HCT116 (cell line): ENCODE measurements around the gene PGLYRP4. TPM values are rescaled to one million over a fixed set of nuclear protein-coding genes. Genes with fewer than 3 reads are reported as not detected.

Experiments used
- ATAC-seq: fragments of 200-7000 bp; cut with Tn5 transposase; 2 replicates; pipeline ENCODE4 v1.9.1; 2020; ENCODE audit warnings: mild to moderate bottlenecking, moderate library complexity
- BruUV-seq: library from RNA; stranded (reverse); fragments of 400-500 nt; replicated peaks from 2 replicates; lab custom pipeline; 2021; lab: Mats Ljungman, UMichigan
- CTCF ChIA-PET: fragments of 300-600 bp; sonication (Branson Sonifier 250); formaldehyde crosslinking; loops from one replicate; lab custom pipeline; 2021; ENCODE audit warnings: antibody characterized with exemption; lab: Charles Lee
- POLR2A ChIA-PET: fragments of 300-600, 350-600 bp; sonication (Branson Sonifier 250); formaldehyde crosslinking; loops from one replicate; lab custom pipeline; 2021; ENCODE audit warnings: antibody characterized with exemption; lab: Charles Lee
- RAD21 ChIA-PET, 2 experiments: fragments of 300-600 bp; sonication (Branson Sonifier 250); formaldehyde crosslinking; loops; one replicate each; lab custom pipeline; 2023; ENCODE audit warnings: low total read pairs in 2 of 2; ENCODE audit not compliant: uncharacterized antibody in 2 of 2, unreplicated experiment in 2 of 2, low non-redundant PET in 1 of 2; lab: Charles Lee
- DNase-seq: peaks from one replicate; pipeline ENCODE4 v3.0.0-alpha.2; 2010; ENCODE audit warnings: low read depth, low spot score
- H2AFZ ChIP-seq: fragments of 200-600 bp; shearing (Covaris generic), sonication (generic); 2 replicates; pipeline ENCODE4 v1.6.1; 2017; ENCODE audit warnings: low read depth, mixed run types, mixed read lengths, antibody characterized with exemption, low read length; ENCODE audit not compliant: poor library complexity, severe bottlenecking
- H3K27ac ChIP-seq: 2 replicates; pipeline ENCODE4 v1.5.1; 2012; ENCODE audit warnings: low read depth, low read length
- H3K27me3 ChIP-seq: fragments of 200-600 bp; sonication (generic); 2 replicates; pipeline ENCODE4 v1.6.1; 2016; ENCODE audit warnings: mixed run types, low read length, mixed read lengths; ENCODE audit not compliant: insufficient read depth
- H3K36me3 ChIP-seq, 2 experiments: fragments of 200-500 bp in 1 of 2; fragments of 200-600 bp in 1 of 2; sonication (Bioruptor generic) in 1 of 2; sonication (generic) in 1 of 2; 2 replicates each; pipeline versions ENCODE4 v1.5.1 to v1.6.1; 2014 to 2016; ENCODE audit warnings: low read length in 2 of 2, inconsistent platforms in 1 of 2, mixed read lengths in 1 of 2, mixed run types in 1 of 2; ENCODE audit not compliant: insufficient read depth in 2 of 2, control insufficient read depth in 1 of 2
- H3K4me1 ChIP-seq, 2 experiments: fragments of 200-600 bp in 1 of 2; sonication (generic) in 1 of 2; 2 replicates each; pipeline versions ENCODE4 v1.5.1 to v1.6.1; 2012 to 2017; ENCODE audit warnings: low read length in 2 of 2, inconsistent platforms in 1 of 2, mild to moderate bottlenecking in 1 of 2, mixed read lengths in 1 of 2, mixed run types in 1 of 2, moderate library complexity in 1 of 2; ENCODE audit not compliant: insufficient read depth in 2 of 2, control insufficient read depth in 1 of 2
- H3K4me2 ChIP-seq: fragments of 200-600 bp; sonication (generic); 2 replicates; pipeline ENCODE4 v1.6.1; 2017; ENCODE audit warnings: mixed run types, low read length, mixed read lengths
- H3K4me3 ChIP-seq, 2 experiments: fragments of 200-600 bp in 1 of 2; sonication (generic) in 1 of 2; replicated peaks in 1 of 2; 2 replicates each; pipeline ENCODE4 v1.5.1; 2011 to 2016; ENCODE audit warnings: low read length in 2 of 2, control low read depth in 1 of 2, low read depth in 1 of 2, mild to moderate bottlenecking in 1 of 2, mixed read lengths in 1 of 2, mixed run types in 1 of 2
- H3K79me2 ChIP-seq: fragments of 200-600 bp; sonication (generic); 2 replicates; pipeline ENCODE4 v1.6.1; 2017; ENCODE audit warnings: mild to moderate bottlenecking, mixed run types, low read length, moderate library complexity, mixed read lengths; ENCODE audit not compliant: insufficient read depth
- H3K9ac ChIP-seq: fragments of 200-600 bp; sonication (generic); 2 replicates; pipeline ENCODE4 v1.6.1; 2016; ENCODE audit warnings: low read length, mixed read lengths
- H3K9me2 ChIP-seq: fragments of 200-600 bp; sonication (generic), shearing (Covaris generic); 2 replicates; pipeline ENCODE4 v1.6.1; 2017; ENCODE audit warnings: mixed run types, mild to moderate bottlenecking, moderate library complexity; ENCODE audit not compliant: insufficient read depth
- H3K9me3 ChIP-seq, 2 experiments: fragments of 200-500 bp in 1 of 2; fragments of 200-600 bp in 1 of 2; sonication (Bioruptor generic) in 1 of 2; sonication (generic) in 1 of 2; 2 replicates each; pipeline ENCODE4 v1.6.1; 2014 to 2017; ENCODE audit warnings: low read length in 2 of 2, mixed read lengths in 2 of 2, inconsistent platforms in 1 of 2, low read depth in 1 of 2, mild to moderate bottlenecking in 1 of 2, mixed run types in 1 of 2, moderate library complexity in 1 of 2; ENCODE audit not compliant: control insufficient read depth in 1 of 2, insufficient read depth in 1 of 2
- H4K20me1 ChIP-seq: fragments of 200-600 bp; sonication (generic), shearing (Covaris generic); 2 replicates; pipeline ENCODE4 v1.6.1; 2017; ENCODE audit warnings: mixed run types, mild to moderate bottlenecking, moderate library complexity; ENCODE audit not compliant: insufficient read depth
- CBX3 ChIP-seq: IDR thresholded peaks from 2 replicates; pipeline ENCODE4 v1.6.1; 2012; ENCODE audit warnings: low read depth
- CTCF ChIP-seq, 3 experiments: fragments of 200-600 bp in 1 of 3; sonication (generic) in 1 of 3; IDR thresholded peaks in 2 of 3; conservative IDR thresholded peaks in 1 of 3; 2 replicates each; pipeline ENCODE4 v1.5.1; 2012 to 2017; ENCODE audit warnings: low read depth in 2 of 3, low read length in 2 of 3, antibody characterized with exemption in 1 of 3, borderline replicate concordance in 1 of 3, control low read depth in 1 of 3, mild to moderate bottlenecking in 1 of 3, mixed read lengths in 1 of 3, mixed run types in 1 of 3, moderate library complexity in 1 of 3; ENCODE audit not compliant: insufficient read depth in 1 of 3
- EGR1 ChIP-seq: IDR thresholded peaks from 2 replicates; pipeline ENCODE4 v1.6.1; 2012; ENCODE audit warnings: low read depth
- ELF1 ChIP-seq: IDR thresholded peaks from 2 replicates; pipeline ENCODE4 v1.6.1; 2012; ENCODE audit warnings: low read depth, borderline replicate concordance
- EZH2 ChIP-seq: fragments of 200-600 bp; sonication (generic); IDR thresholded peaks from 2 replicates; pipeline ENCODE4 v1.6.1; 2017; ENCODE audit warnings: antibody characterized with exemption, mixed run types
- FOSL1 ChIP-seq: IDR thresholded peaks from 2 replicates; pipeline ENCODE4 v1.6.1; 2012; ENCODE audit warnings: low read depth
- JUND ChIP-seq: IDR thresholded peaks from 2 replicates; pipeline ENCODE4 v1.6.1; 2012
- MAX ChIP-seq: IDR thresholded peaks from 2 replicates; pipeline ENCODE4 v1.6.1; 2012
- POLR2A ChIP-seq: IDR thresholded peaks from 2 replicates; pipeline ENCODE4 v1.7.0; 2011; ENCODE audit warnings: borderline replicate concordance; ENCODE audit not compliant: insufficient read depth, insufficient read length; ENCODE audit errors: extremely low read depth
- POLR2AphosphoS5 ChIP-seq: IDR thresholded peaks from 2 replicates; pipeline ENCODE4 v1.6.1; 2011; ENCODE audit warnings: mild to moderate bottlenecking, low read depth, low read length, moderate library complexity
- RAD21 ChIP-seq: IDR thresholded peaks from 2 replicates; pipeline ENCODE4 v1.6.1; 2012; ENCODE audit warnings: low read depth, mild to moderate bottlenecking
- REST ChIP-seq: IDR thresholded peaks from 2 replicates; pipeline ENCODE4 v1.6.1; 2012; ENCODE audit warnings: low read depth
- SIN3A ChIP-seq: IDR thresholded peaks from 2 replicates; pipeline ENCODE4 v1.6.1; 2012; ENCODE audit warnings: low read depth
- SP1 ChIP-seq: IDR thresholded peaks from 2 replicates; pipeline ENCODE4 v1.6.1; 2012; ENCODE audit warnings: low read depth
- ZNF274 ChIP-seq: fragments of 200-500 bp; sonication (Bioruptor generic); IDR thresholded peaks from 2 replicates; pipeline ENCODE4 v1.6.1; 2014; ENCODE audit warnings: mild to moderate bottlenecking, low read depth, low read length, inconsistent platforms
- intact Hi-C: fragments of 100-400 bp; cut with micrococcal nuclease; formaldehyde crosslinking; loops from 2 replicates; pipeline ENCODE4 v1.10.0; 2022
- total RNA-seq: library from RNA; stranded (reverse); gene quantifications from one replicate; pipeline ENCODE4 v1.2.1, GENCODE V29; 2021; ENCODE audit not compliant: unreplicated experiment

PGLYRP4 gene
- total RNA-seq, 1 experiment from 2014 or later: not detected

- intact Hi-C loops: no loop called here
- ChIA-PET POLR2A (interaction anchor here (0.8 kb wide), 1 partner anchor 17 kb away, joined by 3 read pairs; no protein-coding TSS in a partner anchor), RAD21 (no interaction called here), CTCF (interaction anchor here (1.0 to 1.5 kb wide), 5 partner anchors 24 to 183 kb away, joined by 3 to 7 read pairs (median 4); no protein-coding TSS in a partner anchor)
- TF ChIP-seq CBX3 (no peak), CTCF (IDR thresholded peaks at IDR 0.05 in 2 of 3, conservative IDR thresholded peaks at IDR 0.05 in 1 of 3; ENCODE audit: borderline replicate concordance in 1 of 3, insufficient read depth in 1 of 3, low read depth in 2 of 3, low read length in 2 of 3) (peak; percentile 15 to 25 (median 18); a peak in 2 of 6 replicates), EZH2 (no peak), RAD21 (peak; percentile 41)
- no peak within 1 kb of the TSS for H2AFZ ChIP-seq
- H3K4me2 ChIP-seq: no peak within 1 kb of the TSS
- no TSS peak for BruUV-seq
- no peak within 1 kb of the TSS for H3K27ac ChIP-seq
- ATAC-seq (peak; percentile 87), DNase-seq (peak; percentile 12)
- H3K9me3 ChIP-seq: no peaks in the 10 kb centered on the region
- H3K79me2 ChIP-seq: no peaks in the 10 kb centered on the region
- H4K20me1 ChIP-seq: no peaks in the 10 kb centered on the region
- H3K4me1 ChIP-seq: no peaks in the 10 kb centered on the region
- H3K9me2 ChIP-seq: no peaks in the 10 kb centered on the region
- no peak within 1 kb of the TSS for H3K9ac ChIP-seq
- no peaks in the 10 kb centered on the region for H3K36me3 ChIP-seq
- no peak within 1 kb of the TSS for H3K4me3 ChIP-seq
- H3K27me3 ChIP-seq: no peaks in the 10 kb centered on the region; the same call in 1 of the 2 replicates
Observed at GRCh38 chr1:153312570-153313186, 36.0 kb downstream of the PGLYRP4 start, which contains the start of gene PGLYRP3. PGLYRP3 (minus strand) TSS chr1:153312952; CDS start chr1:153310665, 2,287 bp downstream.

GRCh38 chr1:153310526-153310925 lies 38.1 kb downstream of the PGLYRP4 start:
- H3K27ac ChIP-seq: no peak overlapping the region
- H3K36me3 ChIP-seq: no peaks in the 10 kb centered on the region
- H2AFZ ChIP-seq: no peak overlapping the region
- H3K4me2 ChIP-seq: no peak overlapping the region
- no peaks in the 10 kb centered on the region for H3K79me2 ChIP-seq
- no peak overlapping the region for H3K4me3 ChIP-seq
- intact Hi-C loops: no loop called here
- no peak for DNase-seq
- H3K4me1 ChIP-seq: no peaks in the 10 kb centered on the region
- ChIA-PET CTCF (no interaction called here), POLR2A (no interaction called here), RAD21 (no interaction called here)
- no peaks in the 10 kb centered on the region for H4K20me1 ChIP-seq
- BruUV-seq: no TSS peak
- no peaks in the 10 kb centered on the region for H3K9me2 ChIP-seq
- H3K27me3 ChIP-seq: peaks cover 3% of the 10 kb centered on the region
- no peaks in the 10 kb centered on the region for H3K9me3 ChIP-seq
- no peak for ATAC-seq
- H3K9ac ChIP-seq: no peak overlapping the region
- TF ChIP-seq SIN3A (no peak), REST (no peak), FOSL1 (no peak), SP1 (no peak), ZNF274 (no peak), MAX (no peak), POLR2A (no peak), EGR1 (no peak), POLR2AphosphoS5 (no peak), ELF1 (no peak), JUND (no peak)
